GM12872 (cell line): ENCODE results near the gene SP140L.

Experiments
- CTCF ChIP-seq: IDR thresholded peaks from 3 replicates; pipeline ENCODE4 v1.5.1; 2011; ENCODE audit warnings: low read depth, mild to moderate bottlenecking, low read length, moderate library complexity; ENCODE audit not compliant: insufficient read depth

Gene SP140L

GRCh38 chr2:230306474-230306873, 20.5 kb upstream of the SP140L start:
- no peak for TF ChIP-seq CTCF

- TF ChIP-seq CTCF, result no peak
Measured at GRCh38 chr2:230307485-230307884, 19.5 kb upstream of the SP140L start.

GRCh38 chr2:230308402-230309000, 18.5 kb upstream of the SP140L start:
- TF ChIP-seq CTCF, result no peak

- TF ChIP-seq CTCF, result no peak
Measured at GRCh38 chr2:230312638-230313037, 14.4 kb upstream of the SP140L start.

- TF ChIP-seq CTCF, result no peak
Measured at GRCh38 chr2:230317366-230317765, 9.6 kb upstream of the SP140L start.

GRCh38 chr2:230318190-230319121, 8.5 kb upstream of the SP140L start:
- TF ChIP-seq CTCF, result no peak

GRCh38 chr2:230319211-230319862, 7.7 kb upstream of the SP140L start:
- no peak for TF ChIP-seq CTCF
